ENCODE results near the gene ADGRL3.
"Not testable (repeated sequence)": the region's sequence is repeated elsewhere in the genome, so short reads cannot be mapped to it uniquely, and the experiment has no call there.

The ADGRL3 gene

GRCh38 chr4:61509721-61510241, 309.7 kb downstream of the ADGRL3 start:
- not testable (repeated sequence) for DNase-seq

GRCh38 chr4:61511716-61512488, 311.8 kb downstream of the ADGRL3 start:
- DNase-seq, result no peak

DNA sequence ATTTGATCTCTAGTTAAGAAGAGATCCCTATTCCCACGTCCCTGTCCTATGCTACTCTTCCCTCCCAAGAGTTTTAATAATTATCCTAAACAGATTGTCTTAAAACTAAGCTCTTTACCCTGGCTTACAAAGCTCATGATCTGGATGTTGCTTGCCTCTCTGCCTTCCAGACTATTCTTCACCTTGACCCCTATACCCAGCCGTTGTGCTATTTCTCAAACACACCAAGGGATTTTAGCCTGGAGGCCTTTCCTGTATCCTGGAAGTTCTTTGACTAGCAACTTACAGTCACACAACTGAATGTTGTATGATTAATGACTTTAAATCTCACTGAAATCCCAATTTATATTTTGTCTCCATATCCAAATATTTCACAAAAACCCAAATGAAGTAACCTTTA, 314.9 kb downstream of the ADGRL3 start:
- DNase-seq, result no peak

DNA sequence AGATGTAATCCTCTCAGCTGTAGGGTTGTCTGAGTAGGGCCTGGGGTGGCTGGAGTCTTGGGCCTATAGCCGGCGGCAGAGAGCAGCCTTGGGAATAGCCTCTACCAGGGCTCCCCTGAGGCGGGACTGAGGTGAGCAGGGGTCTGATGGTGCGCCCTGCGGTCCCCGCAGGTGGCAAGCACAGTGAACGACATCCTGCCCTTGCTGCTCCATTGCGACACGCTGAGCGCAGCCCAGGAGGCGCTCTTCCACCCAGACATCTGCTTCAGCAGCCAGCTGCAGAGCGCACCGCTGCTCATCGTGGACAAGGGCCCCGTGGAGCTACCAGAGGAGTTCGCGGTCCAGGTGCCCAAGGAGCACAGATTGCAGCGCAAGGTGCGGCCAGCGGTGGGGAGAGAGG, 317.0 kb downstream of the ADGRL3 start:
- DNase-seq, result no peak

- DNase-seq, result no peak
These were observed 320.0 kb downstream of the ADGRL3 start for GRCh38 chr4:61520166-61520565.

DNA sequence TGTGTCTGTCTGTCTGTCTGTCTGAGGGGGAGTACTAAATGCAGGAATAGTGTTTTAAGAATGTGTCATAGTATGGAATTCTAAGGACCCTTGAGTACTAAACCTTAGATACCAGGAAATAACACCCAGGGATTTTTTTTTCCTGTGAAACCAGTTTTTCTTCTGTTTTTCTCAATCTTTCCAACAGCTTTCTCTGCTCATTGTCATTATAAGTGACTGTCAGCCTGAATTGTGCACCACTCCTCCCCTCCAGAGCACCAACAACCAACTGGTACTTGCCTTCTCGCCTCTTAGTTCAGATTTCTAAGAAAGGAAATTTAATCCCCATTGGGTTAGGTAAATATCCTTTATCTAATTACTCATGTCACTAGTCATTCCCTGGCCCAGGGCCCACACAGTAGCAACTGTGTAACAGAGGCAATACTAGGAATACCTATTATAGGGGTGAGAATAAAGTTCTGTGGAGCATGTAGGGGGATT, 320.6 kb downstream of the ADGRL3 start:
- DNase-seq, result no peak

DNA sequence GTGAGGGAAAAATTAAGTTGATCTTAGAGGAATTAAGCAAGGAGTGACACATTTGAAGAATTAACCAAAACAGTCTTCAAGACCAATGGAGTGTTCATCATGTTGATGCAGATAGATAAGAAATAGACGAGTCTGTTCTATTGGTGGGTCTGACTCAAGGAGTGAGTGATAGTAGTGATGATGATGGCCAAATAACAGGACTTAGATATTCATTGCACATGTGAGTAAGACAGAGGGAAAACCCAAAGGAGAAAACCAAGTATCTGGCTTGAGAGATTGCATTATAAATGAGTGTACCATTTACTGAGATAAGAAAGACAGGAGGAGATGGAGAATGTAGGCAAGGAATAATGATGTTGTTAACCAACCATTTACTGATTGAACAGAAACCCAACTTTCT, 321.3 kb downstream of the ADGRL3 start:
- DNase-seq, result no peak

GRCh38 chr4:61522312-61522711, 322.2 kb downstream of the ADGRL3 start:
- no peak for DNase-seq

GRCh38 chr4:61527888-61528287, 327.8 kb downstream of the ADGRL3 start:
- DNase-seq, result no peak

DNA sequence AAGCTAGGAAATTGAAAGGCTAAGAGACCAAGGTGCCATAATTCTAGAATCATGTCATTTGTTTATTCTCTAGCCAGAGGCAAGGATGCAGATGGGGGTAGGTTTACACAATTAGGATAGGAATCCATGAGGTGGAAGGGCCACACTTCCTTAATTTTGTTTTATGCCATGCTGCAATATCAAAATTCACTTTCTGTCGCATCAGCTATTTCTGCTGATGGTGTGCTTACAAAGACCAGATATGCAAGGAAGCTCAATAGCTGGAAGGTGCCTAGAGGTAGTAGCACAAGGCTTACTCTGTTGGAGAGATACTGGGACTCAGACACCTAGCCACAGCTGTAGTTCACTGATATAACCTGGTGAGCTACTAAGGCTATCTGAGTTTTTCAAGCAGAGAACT, 328.5 kb downstream of the ADGRL3 start:
- DNase-seq, result no peak

- DNase-seq, result no peak
These were observed 331.1 kb downstream of the ADGRL3 start for GRCh38 chr4:61531188-61531587.

DNA sequence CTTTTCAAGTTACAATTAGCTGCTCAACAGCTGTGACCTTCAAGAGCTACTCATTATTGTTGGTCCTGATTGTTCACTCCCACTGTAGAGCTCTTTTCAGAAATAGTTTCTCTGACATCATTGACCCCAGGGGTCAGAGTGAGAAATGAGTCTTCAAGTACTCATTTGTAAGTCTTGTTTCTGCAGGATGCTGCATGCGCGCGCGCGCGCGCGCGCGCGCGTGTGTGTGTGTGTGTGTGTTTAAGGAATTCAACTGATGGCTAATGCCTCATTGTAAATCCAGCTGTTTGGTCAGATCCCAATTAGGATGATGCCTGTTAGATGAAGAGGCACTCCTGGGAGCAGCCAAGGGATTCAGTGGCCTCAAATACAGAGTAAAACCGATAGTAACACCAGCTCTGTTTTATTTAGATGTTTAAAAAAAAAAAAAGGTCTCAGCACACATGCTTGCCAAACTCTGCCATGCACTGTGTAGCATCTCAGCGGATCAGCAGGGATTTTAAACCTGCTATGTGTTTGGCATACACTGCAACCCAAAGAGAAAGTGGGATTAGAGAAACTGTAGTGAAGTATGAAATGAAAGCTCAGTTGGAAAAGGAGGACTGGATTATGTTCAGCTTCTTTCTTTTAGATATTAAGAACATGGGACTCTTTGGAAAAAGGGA, 332.3 kb downstream of the ADGRL3 start:
- DNase-seq, result no peak

DNA sequence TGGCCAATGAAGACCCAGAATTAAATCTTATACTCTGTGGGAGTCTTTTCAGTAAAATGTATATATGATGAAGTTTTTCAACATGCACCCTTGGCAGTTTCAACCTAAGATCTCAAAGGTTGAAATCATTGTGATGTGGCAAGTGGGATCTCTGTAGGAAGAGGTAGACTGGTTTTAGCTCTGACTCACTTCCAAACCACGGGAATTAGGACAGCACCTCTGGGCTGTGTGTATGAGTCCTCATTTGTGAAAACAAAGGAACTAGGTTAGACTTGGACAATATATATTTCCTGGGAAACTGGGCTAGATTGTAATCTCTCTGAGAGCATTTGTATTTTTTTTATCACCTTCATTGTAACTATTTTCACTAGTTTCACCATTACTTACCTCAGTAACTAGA, 333.0 kb downstream of the ADGRL3 start:
- DNase-seq, result no peak

DNA sequence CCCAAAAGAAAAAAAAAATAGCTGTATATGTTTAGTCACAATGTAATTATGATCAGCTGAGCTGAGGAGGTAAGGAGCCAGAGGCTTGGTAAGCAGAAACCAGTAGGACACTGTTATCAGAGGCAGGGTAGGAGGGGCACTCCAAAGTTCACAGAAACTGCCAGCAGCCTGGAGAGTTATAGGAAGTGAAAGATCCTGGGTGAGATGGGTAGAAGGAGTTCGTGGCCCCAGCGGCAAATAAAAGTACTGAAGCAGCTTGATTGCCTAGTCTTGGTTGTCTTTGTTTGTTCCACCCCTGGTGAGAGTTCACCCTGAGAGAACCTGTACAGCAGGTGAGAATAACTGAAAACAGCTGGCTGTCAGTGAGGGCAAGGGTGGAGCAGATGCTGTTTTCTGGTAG, 340.8 kb downstream of the ADGRL3 start:
- DNase-seq, result no peak

DNA sequence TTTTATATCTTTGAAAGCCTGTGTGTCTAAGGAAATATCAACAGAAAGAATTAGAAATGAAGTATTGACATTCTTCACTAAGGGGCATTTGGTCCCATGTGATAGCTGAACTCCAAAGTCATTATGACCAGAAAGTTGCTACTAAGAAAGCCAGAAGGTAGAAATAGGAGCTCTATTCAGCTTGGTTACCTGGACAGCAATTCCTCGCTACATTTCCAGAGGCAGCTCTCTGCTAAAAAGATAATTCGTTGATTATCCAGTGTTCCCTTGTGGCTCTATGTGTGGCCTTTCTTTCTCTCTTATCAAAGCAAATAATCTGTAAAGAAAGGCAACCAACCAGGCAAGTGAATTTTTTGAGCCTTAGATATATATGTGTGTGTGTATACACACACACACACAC, 341.3 kb downstream of the ADGRL3 start:
- no peak for DNase-seq

DNA sequence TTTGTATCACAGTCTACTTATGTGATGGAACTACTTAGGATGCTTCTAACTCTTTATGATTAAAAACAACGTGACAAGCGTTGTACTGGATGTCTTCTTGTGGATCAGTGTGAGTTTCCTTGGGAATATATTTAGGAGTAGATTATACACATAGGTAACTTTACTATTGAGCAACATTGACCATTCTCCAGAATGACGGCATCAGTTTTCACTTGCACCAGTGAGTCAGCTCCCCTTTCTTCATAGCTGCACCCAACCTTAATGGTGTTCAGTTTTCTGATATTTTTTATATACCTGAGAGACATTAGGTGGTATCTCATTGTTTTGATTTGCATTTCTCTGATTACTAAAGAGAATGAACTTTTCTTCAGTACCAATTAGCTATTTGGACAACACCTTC, 343.9 kb downstream of the ADGRL3 start:
- no peak for DNase-seq

GRCh38 chr4:61545902-61546480, 345.9 kb downstream of the ADGRL3 start:
- no peak for DNase-seq

GRCh38 chr4:61549336-61549735, 349.2 kb downstream of the ADGRL3 start:
- DNase-seq, result no peak

DNA sequence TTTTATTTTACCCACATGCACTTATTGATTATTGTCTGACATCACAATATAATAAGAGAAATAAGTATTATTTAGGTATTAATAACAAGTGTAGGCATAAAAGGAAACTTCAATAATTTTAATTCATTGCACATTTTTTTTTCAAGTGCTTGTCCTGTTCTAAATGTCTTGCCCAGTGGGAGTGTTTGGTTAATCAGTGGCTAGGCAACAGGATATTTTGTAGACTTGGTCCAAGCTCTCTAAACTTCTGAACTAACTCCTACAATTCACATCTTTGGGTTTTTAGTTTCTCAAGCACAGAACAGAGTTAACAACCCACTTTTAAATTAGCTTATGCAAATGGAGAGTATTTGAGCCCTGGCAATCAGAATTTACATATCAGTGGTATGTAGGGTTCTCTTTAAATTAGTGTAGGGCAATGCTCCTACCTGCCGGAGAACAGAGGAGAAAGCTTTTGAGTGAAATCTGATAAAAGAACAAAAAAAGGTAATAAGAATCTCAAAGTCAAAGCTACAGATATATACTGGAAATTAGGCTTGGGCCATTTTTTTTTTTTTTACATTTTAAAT, 353.5 kb downstream of the ADGRL3 start:
- DNase-seq, result no peak

- DNase-seq, result no peak
These were observed 355.7 kb downstream of the ADGRL3 start for GRCh38 chr4:61555789-61556188.

DNA sequence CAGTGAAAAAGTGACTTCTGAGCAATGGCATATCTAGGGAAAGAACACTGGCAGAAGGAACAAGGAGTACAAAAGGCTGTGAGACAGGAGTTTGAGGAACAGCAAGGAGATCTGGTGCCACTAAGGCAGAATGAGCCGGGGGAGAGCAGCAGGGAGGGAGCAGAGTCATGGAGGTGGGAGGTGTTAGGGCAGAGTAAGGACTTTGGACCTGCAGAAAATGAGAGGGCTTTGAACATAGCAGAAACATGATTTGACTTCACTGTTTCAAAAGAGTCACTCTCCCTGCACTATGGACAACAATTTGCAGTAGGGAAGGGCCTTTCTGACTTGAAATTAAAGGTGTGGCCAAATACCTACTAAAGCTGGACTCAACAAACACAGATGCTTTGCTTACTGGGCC, 356.2 kb downstream of the ADGRL3 start:
- DNase-seq, result no peak

DNA sequence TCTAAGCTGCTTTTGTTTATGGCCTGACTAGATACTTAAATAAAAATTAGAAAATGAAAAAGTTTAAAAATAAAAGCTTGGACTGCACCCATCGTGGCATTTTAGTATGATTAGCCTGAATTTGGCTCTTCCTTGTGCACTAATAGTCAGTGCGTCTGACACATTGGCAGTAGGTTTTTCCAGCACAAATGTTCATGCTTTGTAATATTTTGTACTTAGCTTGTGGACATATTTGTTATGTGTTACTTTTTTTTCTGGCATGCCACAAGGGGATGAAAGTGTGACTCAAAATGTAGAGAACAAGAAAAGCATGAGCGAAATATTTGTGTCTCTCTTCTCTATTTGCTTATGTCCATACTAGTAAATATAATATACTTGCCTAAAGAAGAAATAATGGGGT, 359.3 kb downstream of the ADGRL3 start:
- DNase-seq, result no peak

- no peak for DNase-seq
These were observed 360.9 kb downstream of the ADGRL3 start for GRCh38 chr4:61561028-61561427.
